Measurements from ENCODE around the gene LCMT1. TPM values are rescaled to one million over a fixed set of nuclear protein-coding genes. Genes with fewer than 3 reads are reported as not detected.

The LCMT1 gene
- polyA plus RNA-seq, 2 of the 4 experiments (the other 2 are of a cell fraction) = 36.4 to 47.6 TPM

DNA sequence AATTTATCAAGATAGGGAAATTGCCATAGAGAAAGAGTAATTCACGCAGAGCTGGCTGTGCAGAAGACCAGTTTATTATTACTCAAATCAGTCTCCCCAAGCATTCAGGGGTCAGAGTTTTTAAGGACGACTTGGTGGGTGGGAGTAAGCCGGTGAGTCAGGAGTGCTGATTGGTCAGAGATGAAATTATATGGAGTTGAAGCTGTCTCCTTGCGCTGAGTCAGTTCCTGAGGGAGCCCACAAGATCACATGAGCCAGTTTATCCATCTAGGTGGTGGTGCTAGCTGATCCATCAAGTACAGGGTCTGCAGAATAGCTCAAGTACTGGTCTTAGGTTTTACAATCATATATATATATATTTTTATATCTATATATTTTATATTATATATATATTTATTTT, 99.2 kb downstream of the LCMT1 start (continued):
- TF ChIP-seq RARB (CRISPR knock-in tag; IDR thresholded peaks at IDR 0.05) (no peak), ZNF302 (CRISPR knock-in tag; IDR thresholded peaks at IDR 0.05) (no peak), EHF (CRISPR knock-in tag; IDR thresholded peaks at IDR 0.05) (no peak), ZSCAN20 (CRISPR knock-in tag; IDR thresholded peaks at IDR 0.05) (no peak), GATA3 (IDR thresholded peaks at IDR 0.05; ENCODE audit: borderline replicate concordance) (no peak), ZC3H11A (IDR thresholded peaks at IDR 0.05) (no peak)
- TF ChIP-seq, protein P1, sequence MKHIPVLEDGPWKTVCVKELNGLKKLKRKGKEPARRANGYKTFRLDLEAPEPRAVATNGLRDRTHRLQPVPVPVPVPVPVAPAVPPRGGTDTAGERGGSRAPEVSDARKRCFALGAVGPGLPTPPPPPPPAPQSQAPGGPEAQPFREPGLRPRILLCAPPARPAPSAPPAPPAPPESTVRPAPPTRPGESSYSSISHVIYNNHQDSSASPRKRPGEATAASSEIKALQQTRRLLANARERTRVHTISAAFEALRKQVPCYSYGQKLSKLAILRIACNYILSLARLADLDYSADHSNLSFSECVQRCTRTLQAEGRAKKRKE (CRISPR knock-in tag; IDR thresholded peaks at IDR 0.05; ENCODE audit: low read depth) = no peak

DNA sequence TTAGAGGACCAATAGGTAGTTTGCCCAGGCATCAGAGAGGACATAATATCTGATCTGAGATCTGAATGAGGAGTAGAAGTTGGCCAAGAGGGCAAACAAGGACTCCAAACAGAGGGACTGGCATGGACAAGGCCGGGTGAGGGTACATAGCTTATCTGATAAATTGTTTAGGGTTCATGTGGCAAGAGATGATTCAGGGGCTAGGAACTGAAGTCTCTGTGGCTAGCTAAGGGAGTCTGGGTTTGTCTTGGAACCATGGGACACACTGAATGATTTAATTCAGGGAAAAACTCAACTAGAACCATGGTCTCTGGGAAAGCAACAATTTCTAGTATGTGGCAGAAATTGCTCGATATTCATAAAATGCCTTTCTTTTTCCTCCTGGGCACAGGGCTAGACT, 101.1 kb downstream of the LCMT1 start:
- H3K4me3 ChIP-seq = no peak overlapping the region
- TF ChIP-seq HEYL (CRISPR knock-in tag; IDR thresholded peaks at IDR 0.05) (no peak), FOXS1 (CRISPR knock-in tag; IDR thresholded peaks at IDR 0.05) (no peak), JUNB (IDR thresholded peaks at IDR 0.05) (no peak), RARB (CRISPR knock-in tag; IDR thresholded peaks at IDR 0.05) (no peak), ESRRA (IDR thresholded peaks at IDR 0.05; ENCODE audit: borderline replicate concordance, low read length) (no peak), MAX (IDR thresholded peaks at IDR 0.05) (no peak), FOSL2 (IDR thresholded peaks at IDR 0.05) (no peak), FOSL2 (CRISPR knock-in tag; IDR thresholded peaks at IDR 0.05) (no peak), RCOR1 (IDR thresholded peaks at IDR 0.05; ENCODE audit: low read depth, low read length) (no peak), GATA3 (IDR thresholded peaks at IDR 0.05; ENCODE audit: borderline replicate concordance) (no peak), BCL3 (IDR thresholded peaks at IDR 0.05) (no peak), SREBF2 (IDR thresholded peaks at IDR 0.05) (no peak), EP300 (IDR thresholded peaks at IDR 0.05) (no peak), TFCP2L1 (CRISPR knock-in tag; IDR thresholded peaks at IDR 0.05) (no peak)
- TF ChIP-seq, protein P2, sequence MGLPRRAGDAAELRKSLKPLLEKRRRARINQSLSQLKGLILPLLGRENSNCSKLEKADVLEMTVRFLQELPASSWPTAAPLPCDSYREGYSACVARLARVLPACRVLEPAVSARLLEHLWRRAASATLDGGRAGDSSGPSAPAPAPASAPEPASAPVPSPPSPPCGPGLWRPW (IDR thresholded peaks at IDR 0.05) = no peak
- ChIA-PET POLR2A (no interaction called here), CTCF (interaction anchor here (1.1 kb wide), 2 partner anchors 12 to 77 kb away, joined by 3 to 4 read pairs; no protein-coding TSS in a partner anchor)
- FAIRE-seq (no peak), DNase-seq (ENCODE audit: low read depth in 1 of 2, low spot score in 1 of 2) (no peak), ATAC-seq (no peak)
- H3K9me3 ChIP-seq = no peaks in the 10 kb centered on the region
- H3K27ac ChIP-seq = no peak overlapping the region
- no peak overlapping the region for H3K4me2 ChIP-seq
- WGBS (ENCODE audit: missing lambda C conversion rate) = 45% methylated on average over 2 of the region's 2 CpGs
- H3K4me1 ChIP-seq = no peaks in the 10 kb centered on the region

- no peak for FAIRE-seq
- TF ChIP-seq POLR2AphosphoS2 (conservative IDR thresholded peaks at IDR 0.05; ENCODE audit: low read length) (no peak), TFCP2L1 (CRISPR knock-in tag; IDR thresholded peaks at IDR 0.05) (no peak), HOXA7 (CRISPR knock-in tag; IDR thresholded peaks at IDR 0.05) (no peak), ZSCAN20 (CRISPR knock-in tag; IDR thresholded peaks at IDR 0.05) (no peak)
- WGBS (ENCODE audit: missing lambda C conversion rate) = 53% methylated on average over 6 of the region's 6 CpGs
Observed at GRCh38 chr16:25213709-25214397, 102.3 kb downstream of the LCMT1 start.

More at GRCh38 chr16:25213709-25214397, 102.3 kb downstream of the LCMT1 start:
- Histone ChIP-seq H3K4me1 (no peaks in the 10 kb centered on the region), H3K4me2 (no peak overlapping the region), H3K27ac (no peak overlapping the region), H3K4me3 (no peak overlapping the region), H3K9me3 (no peaks in the 10 kb centered on the region)
- CTCF ChIA-PET = interaction anchor here (1.1 to 1.4 kb wide), 3 partner anchors 11 to 79 kb away, joined by 3 to 11 read pairs (median 4); no protein-coding TSS in a partner anchor
- POLR2A ChIA-PET = no interaction called here
- DNase-seq (ENCODE audit: low read depth in 1 of 2, low spot score in 1 of 2) (no peak), ATAC-seq (no peak)
